CD4-positive, alpha-beta memory T cell (primary cell): Measurements from ENCODE around the gene ARID3A. TPM values are rescaled to one million over a fixed set of nuclear protein-coding genes. Genes with fewer than 3 reads are reported as not detected.

Experiments used
- CTCF ChIA-PET: fragments of 350-600 bp; sonication (Branson Sonifier 250); formaldehyde crosslinking; loops from one replicate; lab custom pipeline; 2021; ENCODE audit warnings: inconsistent platforms; ENCODE audit not compliant: partially characterized antibody; lab: Charles Lee
- POLR2A ChIA-PET: fragments of 350-600 bp; sonication (Branson Sonifier 250); formaldehyde crosslinking; loops from one replicate; lab custom pipeline; 2021; ENCODE audit not compliant: partially characterized antibody; lab: Charles Lee
- DNase-seq, 5 donors: peaks; one replicate each; pipeline versions ENCODE4 v3.0.0 to v3.0.0-alpha.2; 2020 to 2022; ENCODE audit warnings: mixed read lengths in 1 of 5
- H3K27ac ChIP-seq: one replicate; pipeline ENCODE4 v1.7.0; 2013; ENCODE audit warnings: low read depth, low read length
- H3K27me3 ChIP-seq: 2 replicates; pipeline ENCODE4 v1.7.0; 2013; ENCODE audit warnings: mild to moderate bottlenecking, low read length, moderate library complexity; ENCODE audit not compliant: insufficient read depth
- H3K36me3 ChIP-seq: 2 replicates; pipeline ENCODE4 v1.7.0; 2013; ENCODE audit warnings: mild to moderate bottlenecking, low read length, moderate library complexity; ENCODE audit not compliant: insufficient read depth
- H3K4me1 ChIP-seq: 2 replicates; pipeline ENCODE4 v1.7.0; 2013; ENCODE audit warnings: mild to moderate bottlenecking, low read length, moderate library complexity; ENCODE audit not compliant: insufficient read depth
- H3K4me3 ChIP-seq, 2 donors: one replicate each; pipeline ENCODE4 v1.7.0; 2013; ENCODE audit warnings: low read length in 2 of 2, mild to moderate bottlenecking in 1 of 2
- H3K9me3 ChIP-seq, 2 donors: one replicate each; pipeline ENCODE4 v1.7.0; 2013; ENCODE audit warnings: low read length in 2 of 2, control low read depth in 1 of 2; ENCODE audit not compliant: control insufficient read depth in 1 of 2
- H3K27ac Mint-ChIP-seq, 7 donors: one replicate each; pipeline ENCODE4 v1.8.0; 2020 to 2021; ENCODE audit warnings: mixed read lengths in 7 of 7, mild to moderate bottlenecking in 6 of 7, inconsistent platforms in 3 of 7, moderate library complexity in 3 of 7
- H3K27me3 Mint-ChIP-seq, 2 donors: one replicate each; pipeline ENCODE4 v1.8.0; 2020 to 2021; ENCODE audit warnings: mixed read lengths in 2 of 2
- H3K36me3 Mint-ChIP-seq, 2 donors: one replicate each; pipeline ENCODE4 v1.8.0; 2020 to 2021; ENCODE audit warnings: mixed read lengths in 2 of 2, inconsistent platforms in 1 of 2, mild to moderate bottlenecking in 1 of 2
- H3K4me1 Mint-ChIP-seq, 4 donors: one replicate each; pipeline ENCODE4 v1.8.0; 2020 to 2021; ENCODE audit warnings: mixed read lengths in 4 of 4, mild to moderate bottlenecking in 1 of 4
- H3K4me3 Mint-ChIP-seq, 8 donors: one replicate each; pipeline ENCODE4 v1.8.0; 2020 to 2021; ENCODE audit warnings: mixed read lengths in 8 of 8, mild to moderate bottlenecking in 7 of 8, moderate library complexity in 6 of 8, inconsistent platforms in 3 of 8
- H3K9me3 Mint-ChIP-seq, 8 donors: one replicate each; pipeline ENCODE4 v1.8.0; 2020 to 2021; ENCODE audit warnings: mixed read lengths in 8 of 8, mild to moderate bottlenecking in 5 of 8, inconsistent platforms in 3 of 8, moderate library complexity in 1 of 8
- intact Hi-C: fragments of 100-400 bp; cut with micrococcal nuclease; formaldehyde crosslinking; loops from one replicate; pipeline ENCODE4 v1.15.1; 2023
- polyA plus RNA-seq, 2 donors: library from polyadenylated mRNA; unstranded; fragments of 300-500 nt; fragmentation: Illumina TruSeq; gene quantifications; one replicate each; pipeline ENCODE4 v1.2.3, GENCODE V29; 2021
- total RNA-seq, 2 experiments: library from RNA; stranded (reverse); gene quantifications; one replicate each; pipeline ENCODE4 v1.2.3, GENCODE V29; 2021

The ARID3A gene
- total and polyA plus RNA-seq, 4 experiments from 2014 or later, result 0.27 to 9.6 (median 5.2) TPM

DNA sequence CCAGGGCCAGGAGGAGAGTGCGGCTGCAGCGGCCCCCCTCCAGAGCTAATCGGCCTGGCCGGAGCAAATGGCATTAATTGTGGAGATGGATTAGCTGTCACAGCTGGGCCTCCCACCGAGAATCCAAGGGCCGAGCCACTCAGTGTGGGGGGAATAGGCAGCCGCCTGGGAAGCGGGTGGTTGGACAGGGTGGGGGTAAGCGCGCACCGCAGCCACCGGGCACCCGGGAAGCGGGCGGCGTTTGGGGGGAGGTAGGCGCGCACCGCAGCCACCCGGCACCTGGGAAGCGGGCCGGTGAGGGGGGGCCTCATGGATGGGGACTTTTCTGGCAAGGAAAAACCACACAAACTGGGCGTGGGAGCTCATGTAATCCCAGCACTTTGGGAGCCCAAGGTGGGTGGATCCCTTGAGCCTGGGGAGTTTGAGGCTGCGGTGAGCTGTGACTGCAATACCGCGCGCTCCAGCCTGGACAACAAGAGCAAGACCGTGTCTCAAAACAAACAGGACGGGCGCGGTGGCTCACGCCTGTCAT, 22.5 kb upstream of the ARID3A start:
- Histone ChIP-seq H3K36me3 (peaks cover 24% of the 10 kb centered on the region), H3K9me3 (no peaks in the 10 kb centered on the region), H3K27ac (no peak overlapping the region), H3K4me1 (peaks cover 53% of the 10 kb centered on the region), H3K27me3 (no peaks in the 10 kb centered on the region), H3K4me3 (no peak overlapping the region)
- intact Hi-C loops, result no loop called here
- ChIA-PET POLR2A (interaction anchor here (1.3 to 2.9 kb wide), 3 partner anchors 10 to 366 kb away, joined by 4 to 29 read pairs (median 4); partner anchors contain the start of genes KISS1R, MED16 and RNU6-9), CTCF (interaction anchor here (1.0 to 1.4 kb wide), 3 partner anchors 10 to 39 kb away, joined by 3 to 10 read pairs (median 5); partner anchors contain the start of genes MED16 and RNU6-9)
- Mint-ChIP-seq H3K9me3 (peaks cover 0 to 1% (median 0%) of the 10 kb centered on the region in 8 donors), H3K36me3 (peaks cover 2 to 14% of the 10 kb centered on the region in 2 donors), H3K27me3 (no peaks in the 10 kb centered on the region), H3K4me1 (peaks cover 7 to 56% (median 26%) of the 10 kb centered on the region in 4 donors), H3K27ac (no peak overlapping the region), H3K4me3 (no peak overlapping the region)
- DNase-seq, result no peak

DNA sequence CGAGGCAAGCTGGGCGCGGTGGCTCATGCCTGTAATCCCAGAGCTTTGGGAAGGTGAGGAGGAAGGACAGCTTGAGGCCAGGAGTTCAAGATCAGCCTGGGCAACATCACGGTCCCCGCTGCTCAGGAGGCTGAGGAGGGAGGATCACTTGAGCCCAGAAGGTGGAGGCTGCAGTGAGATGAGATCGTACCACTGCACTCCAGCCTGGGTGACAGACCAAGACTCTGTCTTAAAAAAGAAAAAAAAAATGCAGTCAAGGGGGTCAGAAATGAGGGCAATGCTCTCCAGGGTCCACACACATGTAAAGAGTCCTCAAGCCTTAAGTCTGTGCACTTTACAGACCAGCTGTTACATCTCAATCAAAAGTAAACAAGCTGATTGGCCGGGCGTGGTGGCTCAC, 21.3 kb upstream of the ARID3A start:
- no peaks in the 10 kb centered on the region for H3K27me3 Mint-ChIP-seq
- Histone ChIP-seq H3K9me3 (no peaks in the 10 kb centered on the region), H3K27me3 (no peaks in the 10 kb centered on the region), H3K36me3 (peaks cover 16% of the 10 kb centered on the region), H3K27ac (no peak overlapping the region), H3K4me1 (peaks cover 63% of the 10 kb centered on the region), H3K4me3 (no peak overlapping the region)
- POLR2A ChIA-PET, result interaction anchor here (0.6 to 7.9 kb wide), 4 partner anchors 8 to 365 kb away, joined by 4 to 252 read pairs (median 32); partner anchors contain the start of genes MED16 and RNU6-9
- H3K4me3 Mint-ChIP-seq, result peak overlapping the region in 1 of 8 donors; percentile 25
- CTCF ChIA-PET, result interaction anchor here (1.4 kb wide), 1 partner anchor 11 kb away, joined by 5 read pairs; the partner anchor contains the start of genes MED16 and RNU6-9
- H3K27ac Mint-ChIP-seq, result peak overlapping the region in 6 of 7 donors; percentile 53 to 100 (median 64)
- no peak for DNase-seq
- H3K4me1 Mint-ChIP-seq, result peaks cover 15 to 68% (median 36%) of the 10 kb centered on the region in 4 donors
- H3K36me3 Mint-ChIP-seq, result peaks cover 9 to 24% of the 10 kb centered on the region in 2 donors
- intact Hi-C loops, result no loop called here
- peaks cover 0 to under 1% (median 0%) of the 10 kb centered on the region in 8 donors for H3K9me3 Mint-ChIP-seq

DNA sequence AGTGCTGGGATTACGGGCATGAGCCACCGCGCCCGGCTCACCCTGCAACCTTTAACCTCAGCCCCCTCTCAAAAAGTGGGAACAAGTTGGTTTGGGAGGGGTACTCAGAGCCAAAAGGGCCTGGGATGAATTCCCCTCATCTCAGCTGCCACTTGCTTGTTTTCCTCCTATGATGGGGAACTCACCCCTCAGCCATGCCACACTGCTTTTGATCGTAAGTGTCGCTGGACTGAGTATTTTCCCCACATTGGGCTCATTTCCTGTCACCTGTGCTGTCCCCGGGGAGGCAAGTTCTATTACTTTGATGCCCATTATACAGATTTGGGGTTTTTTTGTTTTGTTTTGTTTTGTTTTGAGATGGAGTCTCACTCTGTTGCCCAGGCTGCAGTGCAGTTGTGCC, 19.4 kb upstream of the ARID3A start:
- peaks cover 67% of the 10 kb centered on the region for H3K4me1 ChIP-seq
- peak overlapping the region; percentile 93 to 100 (median 100) for H3K27ac Mint-ChIP-seq
- peak overlapping the region; percentile 31 to 76 (median 62) for H3K4me3 Mint-ChIP-seq
- H3K9me3 Mint-ChIP-seq, result peaks cover 0 to 2% (median 0%) of the 10 kb centered on the region in 8 donors
- CTCF ChIA-PET, result interaction anchor here (1.1 to 4.2 kb wide), 5 partner anchors 9 to 78 kb away, joined by 3 to 23 read pairs (median 5); partner anchors contain the start of gene WDR18
- H3K27me3 ChIP-seq, result no peaks in the 10 kb centered on the region
- H3K9me3 ChIP-seq, result no peaks in the 10 kb centered on the region
- peaks cover 5% of the 10 kb centered on the region for H3K36me3 ChIP-seq
- H3K27me3 Mint-ChIP-seq, result no peaks in the 10 kb centered on the region
- no peak for DNase-seq
- intact Hi-C loops, result no loop called here
- POLR2A ChIA-PET, result interaction anchor here (0.7 to 7.9 kb wide), 8 partner anchors 10 to 363 kb away, joined by 3 to 252 read pairs (median 6); partner anchors contain the start of genes CIRBP, MED16 and RNU6-9
- H3K4me1 Mint-ChIP-seq, result peaks cover 19 to 74% (median 44%) of the 10 kb centered on the region in 4 donors
- no peak overlapping the region for H3K4me3 ChIP-seq
- peaks cover 14 to 20% of the 10 kb centered on the region in 2 donors for H3K36me3 Mint-ChIP-seq
- H3K27ac ChIP-seq, result peak overlapping the region; percentile 89

DNA sequence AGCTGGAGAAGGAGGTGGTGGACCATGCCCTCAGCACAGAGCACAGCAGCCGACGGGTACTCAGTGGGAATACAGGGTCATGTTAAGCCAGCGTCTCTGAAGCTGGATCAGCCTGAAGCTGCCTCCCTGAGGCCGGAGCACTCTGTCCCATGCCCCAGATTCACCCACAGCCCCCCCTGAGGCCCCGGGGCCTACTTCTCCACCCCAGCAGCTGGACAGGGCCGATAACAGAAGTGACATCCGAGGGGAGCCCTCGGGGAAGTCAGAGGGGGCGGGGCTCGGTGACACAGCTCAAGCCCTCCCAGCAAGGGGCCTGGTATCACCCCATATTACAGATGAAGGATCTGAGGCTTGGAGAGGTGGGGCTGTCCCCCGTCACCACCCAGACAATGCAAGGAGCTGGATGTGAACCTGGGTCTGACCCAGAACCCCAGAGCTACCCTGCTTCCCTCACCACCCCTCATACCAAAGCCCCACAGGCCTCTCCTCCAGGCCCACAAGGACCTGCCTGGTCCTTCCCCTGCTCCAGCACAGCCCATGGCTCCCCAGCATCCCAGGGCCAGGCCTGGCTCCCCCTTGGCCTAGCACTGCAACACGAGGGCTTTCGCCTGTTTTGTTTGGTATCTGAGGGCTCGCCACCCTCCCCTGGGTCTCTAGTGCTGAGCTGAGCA, 18.5 kb upstream of the ARID3A start:
- peaks cover 0 to 2% (median 0%) of the 10 kb centered on the region in 8 donors for H3K9me3 Mint-ChIP-seq
- peak overlapping the region; percentile 43 to 89 (median 62) for H3K4me3 Mint-ChIP-seq
- H3K27me3 Mint-ChIP-seq, result no peaks in the 10 kb centered on the region
- Histone ChIP-seq H3K4me1 (peaks cover 70% of the 10 kb centered on the region), H3K9me3 (no peaks in the 10 kb centered on the region), H3K27ac (peak overlapping the region; percentile 89), H3K4me3 (no peak overlapping the region), H3K27me3 (no peaks in the 10 kb centered on the region), H3K36me3 (peaks cover 5% of the 10 kb centered on the region)
- DNase-seq, result no peak
- POLR2A ChIA-PET, result interaction anchor here (0.7 to 7.9 kb wide), 11 partner anchors 11 to 362 kb away, joined by 3 to 252 read pairs (median 4); partner anchors contain the start of genes CIRBP, MED16 and RNU6-9
- H3K27ac Mint-ChIP-seq, result peak overlapping the region; percentile 93 to 100 (median 100)
- intact Hi-C loops, result no loop called here
- CTCF ChIA-PET, result interaction anchor here (0.7 to 4.2 kb wide), 8 partner anchors 9 to 77 kb away, joined by 3 to 23 read pairs (median 4); partner anchors contain the start of gene WDR18
- H3K4me1 Mint-ChIP-seq, result peaks cover 19 to 72% (median 44%) of the 10 kb centered on the region in 4 donors
- peaks cover 14 to 20% of the 10 kb centered on the region in 2 donors for H3K36me3 Mint-ChIP-seq

DNA sequence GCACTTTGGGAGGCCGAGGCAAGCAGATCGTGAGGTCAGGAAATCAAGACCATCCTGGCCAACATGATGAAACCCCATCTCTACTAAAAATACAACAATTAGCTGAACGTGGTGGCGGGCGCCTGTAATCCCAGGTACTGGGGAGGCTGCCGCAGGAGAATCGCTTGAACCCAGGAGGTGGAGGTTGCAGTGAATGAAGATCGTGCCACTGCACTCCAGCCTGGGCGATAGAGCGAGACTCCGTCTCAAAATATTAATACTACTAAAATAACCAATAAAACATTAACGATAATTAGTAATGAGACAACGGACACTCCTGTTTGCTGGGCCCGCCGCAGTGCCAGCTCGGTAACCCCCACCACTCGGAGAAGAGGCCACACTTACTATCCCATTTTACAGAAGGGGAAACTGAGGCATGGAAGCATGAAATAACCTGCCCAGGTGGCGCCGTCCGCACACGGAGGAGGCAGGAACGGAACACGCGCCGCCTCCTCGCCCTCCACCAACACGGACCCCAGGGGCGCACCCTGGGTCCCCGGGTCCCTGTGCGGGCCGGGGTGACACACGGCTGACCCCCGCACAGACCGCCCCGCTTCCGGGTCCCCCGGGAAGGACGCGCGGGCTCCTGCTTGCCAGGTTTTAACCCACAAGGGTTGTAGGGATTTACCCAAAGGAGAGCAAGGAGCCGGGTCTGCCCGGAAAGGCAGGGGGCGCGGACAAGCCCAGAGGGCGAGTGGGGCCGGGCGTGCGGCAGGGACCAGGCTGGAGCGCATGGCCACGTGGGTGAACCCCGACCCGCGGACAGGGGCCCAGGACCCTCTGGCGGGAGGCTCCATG, 14.4 kb upstream of the ARID3A start:
- peak overlapping the region; percentile 93 to 100 (median 94) for H3K27ac Mint-ChIP-seq
- peak overlapping the region; percentile 38 for H3K27ac ChIP-seq
- no peaks in the 10 kb centered on the region for H3K36me3 ChIP-seq
- no peak overlapping the region for H3K4me3 ChIP-seq
- H3K36me3 Mint-ChIP-seq, result peaks cover 14 to 15% of the 10 kb centered on the region in 2 donors
- peaks cover 61% of the 10 kb centered on the region for H3K4me1 ChIP-seq
- peak overlapping the region; percentile 77 to 88 (median 82) for H3K4me3 Mint-ChIP-seq
- DNase-seq, result no peak
- H3K27me3 ChIP-seq, result no peaks in the 10 kb centered on the region
- intact Hi-C loops, result no loop called here
- H3K4me1 Mint-ChIP-seq, result peaks cover 19 to 56% (median 39%) of the 10 kb centered on the region in 4 donors
- CTCF ChIA-PET, result no interaction called here
- H3K9me3 Mint-ChIP-seq, result peaks cover 0 to 2% (median 0%) of the 10 kb centered on the region in 8 donors
- no peaks in the 10 kb centered on the region for H3K9me3 ChIP-seq
- POLR2A ChIA-PET, result interaction anchor here (6.7 to 7.9 kb wide), 3 partner anchors 8 to 48 kb away, joined by 52 to 252 read pairs (median 60); partner anchors contain the start of genes MED16 and RNU6-9
- H3K27me3 Mint-ChIP-seq, result peaks cover 0 to 2% of the 10 kb centered on the region in 2 donors
